Suprapubic skin (tissue), 4 donors: Measurements from ENCODE around the gene SNCG.

Source experiments
- CTCF ChIP-seq, 2 donors: fragments of 200-600 bp in 1 of 2; fragments of 450-650 bp in 1 of 2; sonication (generic) in 1 of 2; IDR thresholded peaks; one replicate each; pipeline ENCODE4 v1.5.1; 2016 to 2019; ENCODE audit warnings: antibody characterized with exemption in 2 of 2, mild to moderate bottlenecking in 1 of 2, moderate library complexity in 1 of 2
- EP300 ChIP-seq: sonication (generic); formaldehyde crosslinking; IDR thresholded peaks from one replicate; pipeline ENCODE4 v1.6.1; 2017; ENCODE audit warnings: antibody characterized with exemption
- POLR2A ChIP-seq, 2 donors: fragments of 450-650 bp; IDR thresholded peaks; one replicate each; pipeline ENCODE4 v1.6.1; 2017; ENCODE audit warnings: antibody characterized with exemption in 2 of 2, mild to moderate bottlenecking in 2 of 2, moderate library complexity in 2 of 2
- POLR2AphosphoS5 ChIP-seq, 3 donors: sonication (generic); formaldehyde crosslinking; IDR thresholded peaks; one replicate each; pipeline ENCODE4 v1.6.1; 2017; ENCODE audit warnings: antibody characterized with exemption in 3 of 3

- TF ChIP-seq CTCF (IDR thresholded peaks at IDR 0.05) (no peak), EP300 (no peak), POLR2A (IDR thresholded peaks at IDR 0.05) (no peak), POLR2AphosphoS5 (IDR thresholded peaks at IDR 0.05) (no peak)
These were observed 7.7 kb downstream of the SNCG start for GRCh38 chr10:86965986-86966654.
